SK-N-SH (cell line): ENCODE results near the gene MAGEA9. TPM values are rescaled to one million over a fixed set of nuclear protein-coding genes. Genes with fewer than 3 reads are reported as not detected.
"Not testable (repeated sequence)": the region's sequence is repeated elsewhere in the genome, so short reads cannot be mapped to it uniquely, and the experiment has no call there.

Experiments
- CTCF ChIA-PET: fragments of 300-600, 350-600 bp; formaldehyde crosslinking; extraction: SDS; loops from one replicate; lab custom pipeline; 2021; lab: Yijun Ruan, JAX
- POLR2A ChIA-PET: fragments of 350-600 bp; sonication (Branson Sonifier 250); formaldehyde crosslinking; extraction: SDS; loops from one replicate; lab custom pipeline; 2020; ENCODE audit warnings: antibody characterized with exemption, inconsistent platforms; lab: Yijun Ruan, JAX
- DNase-seq: peaks from one replicate; pipeline ENCODE4 v3.0.0; 2012
- H2AFZ ChIP-seq: fragments of 200-600 bp; sonication (generic); 2 replicates; pipeline ENCODE4 v1.8.1; 2016; ENCODE audit warnings: antibody characterized with exemption, mild to moderate bottlenecking, low read depth
- H3F3A ChIP-seq: fragments of 200-600 bp; sonication (generic); replicated peaks from 2 replicates; pipeline ENCODE3; 2016; ENCODE audit warnings: antibody characterized with exemption, mild to moderate bottlenecking; ENCODE audit not compliant: insufficient read depth
- H3K27ac ChIP-seq, 2 experiments: fragments of 200-500 bp in 1 of 2; fragments of 200-600 bp in 1 of 2; sonication (Bioruptor generic) in 1 of 2; sonication (generic), shearing (Covaris generic) in 1 of 2; 2 replicates each; pipeline versions ENCODE4 v1.5.1 to v1.6.1; 2014 to 2016; ENCODE audit warnings: low read depth in 2 of 2, inconsistent platforms in 1 of 2, low read length in 1 of 2, mild to moderate bottlenecking in 1 of 2, mixed read lengths in 1 of 2
- H3K27me3 ChIP-seq: fragments of 200-600 bp; sonication (generic), shearing (Covaris generic); 2 replicates; pipeline ENCODE4 v1.6.1; 2016; ENCODE audit warnings: mixed run types; ENCODE audit not compliant: insufficient read depth
- H3K36me3 ChIP-seq, 2 experiments: fragments of 200-500 bp in 1 of 2; fragments of 200-600 bp in 1 of 2; sonication (Bioruptor generic) in 1 of 2; sonication (generic) in 1 of 2; replicated peaks in 1 of 2; 2 replicates each; pipeline versions ENCODE3 to v1.5.1; 2014 to 2016; ENCODE audit warnings: low read length in 1 of 2, mild to moderate bottlenecking in 1 of 2; ENCODE audit not compliant: insufficient read depth in 2 of 2, control insufficient read depth in 1 of 2
- H3K4me1 ChIP-seq, 2 experiments: fragments of 200-500 bp in 1 of 2; fragments of 200-600 bp in 1 of 2; sonication (Bioruptor generic) in 1 of 2; sonication (generic), shearing (Covaris generic) in 1 of 2; 2 replicates each; pipeline versions ENCODE4 v1.5.1 to v1.6.1; 2014 to 2016; ENCODE audit warnings: low read depth in 1 of 2, low read length in 1 of 2, mixed run types in 1 of 2; ENCODE audit not compliant: insufficient read depth in 2 of 2, control insufficient read depth in 1 of 2
- H3K4me2 ChIP-seq: fragments of 200-600 bp; sonication (generic), shearing (Covaris generic); 2 replicates; pipeline ENCODE4 v1.6.1; 2017; ENCODE audit warnings: mixed run types
- H3K4me3 ChIP-seq, 2 experiments: fragments of 200-500 bp in 1 of 2; fragments of 200-600 bp in 1 of 2; sonication (Bioruptor generic) in 1 of 2; sonication (generic), shearing (Covaris generic) in 1 of 2; 2 replicates each; pipeline versions ENCODE4 v1.5.1 to v1.8.1; 2014 to 2016; ENCODE audit warnings: low read depth in 2 of 2, inconsistent platforms in 1 of 2, low read length in 1 of 2, mild to moderate bottlenecking in 1 of 2, mixed read lengths in 1 of 2, moderate library complexity in 1 of 2
- H3K79me2 ChIP-seq: fragments of 200-600 bp; sonication (generic); 2 replicates; pipeline ENCODE4 v1.8.1; 2017; ENCODE audit warnings: mild to moderate bottlenecking; ENCODE audit not compliant: insufficient read depth
- H3K9ac ChIP-seq: fragments of 200-600 bp; sonication (generic); 2 replicates; pipeline ENCODE4 v1.6.1; 2017; ENCODE audit warnings: mixed run types
- H3K9me2 ChIP-seq: fragments of 200-600 bp; sonication (generic); 2 replicates; pipeline ENCODE4 v1.6.1; 2017; ENCODE audit warnings: mixed run types
- H3K9me3 ChIP-seq: fragments of 200-600 bp; sonication (generic); 2 replicates; pipeline ENCODE4 v1.6.1; 2017; ENCODE audit warnings: mixed run types, mild to moderate bottlenecking, moderate library complexity
- H4K20me1 ChIP-seq: fragments of 200-600 bp; sonication (generic); 2 replicates; pipeline ENCODE4 v1.6.1; 2017; ENCODE audit warnings: mild to moderate bottlenecking, mixed run types; ENCODE audit not compliant: insufficient read depth
- NRF1 ChIP-seq: IDR thresholded peaks from 2 replicates; pipeline ENCODE4 v1.6.1; 2012; ENCODE audit warnings: low read depth, mild to moderate bottlenecking, low read length
- WGBS: methylation state at CpG from one replicate; pipeline ENCODE4 v1.1.6; 2017; ENCODE audit warnings: low lambda C conversion rate; 5-methylcytosine and 5-hydroxymethylcytosine counted together
- polyA plus RNA-seq, 3 experiments: library from polyadenylated mRNA; depleted of rRNA; stranded (reverse); fragments of >200 nt; gene quantifications; 2 replicates each; pipeline ENCODE4 v1.2.3, GENCODE V29; 2012

MAGEA9 gene
- polyA plus RNA-seq, 1 of the 3 experiments (the other 2 are of a cell fraction) = not detected

DNA sequence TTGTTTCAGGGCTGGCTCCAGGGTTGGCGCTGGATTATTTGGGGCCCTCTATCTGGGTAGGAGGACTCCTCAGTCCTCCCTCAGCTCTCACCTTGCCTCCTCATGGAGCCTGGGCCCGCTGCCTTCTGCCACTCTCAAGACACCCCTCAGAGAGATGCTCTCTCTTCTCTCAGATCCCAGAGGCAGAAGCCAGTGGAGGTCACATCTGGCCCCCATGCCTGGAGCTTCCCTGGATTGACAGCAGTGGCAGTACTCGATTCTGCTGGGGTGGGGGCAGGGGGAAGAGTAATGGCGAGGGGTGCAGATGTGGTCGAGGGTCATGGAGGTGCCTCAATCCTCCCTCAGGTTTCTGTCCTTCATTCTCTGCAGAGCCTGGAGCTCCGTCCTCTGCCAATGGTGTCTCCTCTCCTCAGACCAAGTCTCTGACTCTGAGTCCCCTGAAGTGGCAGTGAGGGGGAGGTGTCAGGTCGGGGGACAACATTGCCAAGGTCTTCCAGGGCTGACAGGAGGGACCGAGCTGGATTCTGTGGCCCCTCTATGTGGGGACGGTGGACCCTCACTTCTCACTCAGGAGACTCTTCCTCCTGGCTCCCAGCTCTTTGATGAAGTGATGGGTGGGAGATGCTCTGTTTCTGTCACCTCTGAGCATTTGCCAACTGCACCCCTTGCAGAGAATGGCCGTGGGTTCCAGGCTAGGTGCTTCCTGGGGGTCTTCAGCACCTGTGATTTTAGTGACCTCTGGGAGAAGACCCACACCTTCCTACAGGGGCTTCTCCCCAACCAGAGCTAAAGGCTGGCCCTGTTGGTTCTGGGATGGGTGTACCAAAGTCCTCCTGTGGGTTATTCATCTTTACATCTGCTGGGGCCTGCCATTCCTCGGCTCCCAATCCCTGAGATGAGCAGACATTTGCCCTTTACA lies 18.8 kb upstream of the MAGEA9 start:
- ChIA-PET CTCF (no interaction called here), POLR2A (no interaction called here)
- H3K36me3 ChIP-seq = no peaks in the 10 kb centered on the region
- no peaks in the 10 kb centered on the region for H3K4me1 ChIP-seq
- no peaks in the 10 kb centered on the region for H3K9me3 ChIP-seq
- H3K9me2 ChIP-seq = no peaks in the 10 kb centered on the region
- no peaks in the 10 kb centered on the region for H3F3A ChIP-seq
- TF ChIP-seq NRF1 = no peak
- H3K9ac ChIP-seq = no peak overlapping the region
- H3K27ac ChIP-seq = no peak overlapping the region
- peaks cover 10% of the 10 kb centered on the region; the same call in 1 of the 2 replicates for H3K27me3 ChIP-seq
- H3K4me3 ChIP-seq = no peak overlapping the region
- H2AFZ ChIP-seq = no peak overlapping the region
- no peak overlapping the region for H3K4me2 ChIP-seq
- no peaks in the 10 kb centered on the region for H3K79me2 ChIP-seq
- 17% methylated on average over 4 of the region's 11 CpGs for WGBS
- H4K20me1 ChIP-seq = no peaks in the 10 kb centered on the region
- no peak for DNase-seq

DNA sequence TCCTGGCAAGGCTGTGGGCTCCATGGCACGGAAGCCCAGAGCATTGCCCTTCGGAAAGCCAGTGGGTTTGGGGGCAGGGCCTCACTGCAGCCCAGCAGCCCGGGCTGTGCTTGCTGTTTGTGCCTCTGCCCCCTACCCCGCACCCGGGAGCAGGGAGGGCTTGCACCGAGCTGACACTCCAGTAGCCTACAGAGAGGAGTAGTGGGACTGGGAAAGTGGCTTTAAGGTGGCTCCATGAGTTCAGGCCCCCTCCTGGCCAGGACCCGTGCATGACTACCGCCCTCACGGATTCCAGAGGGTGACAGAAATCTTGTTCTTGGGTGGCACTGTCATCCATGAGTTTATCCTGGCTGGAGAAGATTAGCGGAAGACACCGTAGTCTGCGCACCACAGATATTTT lies 11.4 kb upstream of the MAGEA9 start:
- CTCF ChIA-PET, DNase-seq, H3F3A ChIP-seq, H3K27me3 ChIP-seq, H2AFZ ChIP-seq, H3K27ac ChIP-seq, H3K36me3 ChIP-seq, H3K9me3 ChIP-seq, H3K9ac ChIP-seq, H4K20me1 ChIP-seq, H3K9me2 ChIP-seq, H3K79me2 ChIP-seq, H3K4me2 ChIP-seq, H3K4me3 ChIP-seq, H3K4me1 ChIP-seq, POLR2A ChIA-PET: not testable (repeated sequence)
- no CpG with 5 or more reads among the region's 12 CpGs for WGBS

DNA sequence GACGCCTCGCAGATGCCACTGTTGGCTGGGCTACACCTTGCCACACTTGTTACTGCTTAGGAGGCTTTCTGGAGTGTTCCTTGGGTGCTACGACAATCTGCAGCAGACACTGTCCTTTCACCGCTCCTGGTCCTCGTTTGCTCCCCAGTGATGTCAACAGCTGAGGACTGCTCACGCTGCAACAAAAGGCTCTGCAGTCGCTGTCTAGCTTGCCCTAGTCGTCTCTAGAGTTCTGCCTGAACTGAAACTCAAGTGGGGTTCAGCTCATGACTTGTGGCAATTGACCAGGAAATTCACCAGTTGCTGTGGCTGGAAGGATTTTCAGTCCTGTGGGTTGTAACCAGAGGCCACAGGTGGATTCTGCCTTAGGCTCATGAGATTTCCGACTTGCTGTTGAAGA lies 8.7 kb upstream of the MAGEA9 start:
- H3K27me3 ChIP-seq, H4K20me1 ChIP-seq, H3F3A ChIP-seq, H3K4me3 ChIP-seq, H3K79me2 ChIP-seq, H3K9me3 ChIP-seq, CTCF ChIA-PET, H3K9me2 ChIP-seq, POLR2A ChIA-PET, DNase-seq, H3K4me1 ChIP-seq, H3K27ac ChIP-seq, H3K36me3 ChIP-seq, H3K4me2 ChIP-seq, H2AFZ ChIP-seq, H3K9ac ChIP-seq: not testable (repeated sequence)
- no CpG with 5 or more reads among the region's 9 CpGs for WGBS

DNA sequence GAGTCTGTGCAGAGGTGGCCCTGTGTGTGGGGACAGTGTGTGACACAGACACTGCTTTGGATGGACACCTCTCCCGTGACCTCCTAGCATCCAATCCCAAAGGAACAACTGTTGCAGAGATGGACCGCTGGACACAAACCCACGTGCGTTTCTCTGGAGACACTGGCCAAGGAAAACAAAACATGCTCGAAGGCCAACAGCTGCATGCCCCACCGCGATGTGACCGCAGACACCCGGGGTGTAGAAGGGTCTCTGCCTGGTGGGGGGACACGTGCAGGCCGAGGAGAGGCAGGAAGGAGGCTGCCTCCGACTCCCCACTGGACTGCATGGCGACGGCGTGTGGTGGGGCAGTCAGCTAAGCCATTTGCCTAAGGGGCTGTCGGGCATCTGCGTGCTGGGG lies 8.0 kb upstream of the MAGEA9 start, which contains the start of gene HSFX1:
Gene HSFX1, plus strand, starts transcription at position 301 of the 400 bp plus-strand sequence. CDS start 614 bp downstream, outside the sequence.
- WGBS = no CpG with 5 or more reads among the region's 17 CpGs
- CTCF ChIA-PET, H3K4me1 ChIP-seq: not testable (repeated sequence)

DNA sequence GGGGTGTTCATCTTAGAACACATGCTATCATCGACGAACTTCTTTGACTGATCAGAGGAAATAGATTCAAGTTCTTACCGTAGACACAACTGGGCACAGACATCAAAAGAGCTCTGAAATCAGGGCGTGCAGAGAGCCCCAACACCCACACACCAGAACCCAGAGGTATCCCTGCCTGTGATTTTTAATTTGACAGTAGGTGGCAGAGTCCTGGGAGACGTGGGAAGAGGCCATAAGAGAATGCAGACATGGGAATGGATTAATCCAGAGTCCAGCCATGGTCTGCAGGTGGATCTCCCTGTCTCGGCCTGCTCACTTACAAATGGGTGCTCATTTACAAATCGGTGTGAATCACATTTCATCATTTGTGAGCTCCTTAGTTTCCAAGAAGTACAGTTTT lies 3.7 kb upstream of the MAGEA9 start:
- H3K9me2 ChIP-seq, H3K27ac ChIP-seq, H3K4me3 ChIP-seq, H3K9ac ChIP-seq, H2AFZ ChIP-seq, H3F3A ChIP-seq, H3K27me3 ChIP-seq, POLR2A ChIA-PET, H3K4me1 ChIP-seq, H3K79me2 ChIP-seq, H3K36me3 ChIP-seq, H3K9me3 ChIP-seq, H3K4me2 ChIP-seq, H4K20me1 ChIP-seq, DNase-seq, CTCF ChIA-PET: not testable (repeated sequence)
- no CpG with 5 or more reads among the region's 7 CpGs for WGBS

More for the DNA sequence above, 8.0 kb upstream of the MAGEA9 start, which contains the start of gene HSFX1:
- H4K20me1 ChIP-seq, POLR2A ChIA-PET, H3K4me3 ChIP-seq, DNase-seq, H3K79me2 ChIP-seq, H3F3A ChIP-seq, H3K9ac ChIP-seq, H3K4me2 ChIP-seq, H3K27ac ChIP-seq, H3K9me3 ChIP-seq, H3K27me3 ChIP-seq, H2AFZ ChIP-seq, H3K9me2 ChIP-seq, H3K36me3 ChIP-seq: not testable (repeated sequence)

DNA sequence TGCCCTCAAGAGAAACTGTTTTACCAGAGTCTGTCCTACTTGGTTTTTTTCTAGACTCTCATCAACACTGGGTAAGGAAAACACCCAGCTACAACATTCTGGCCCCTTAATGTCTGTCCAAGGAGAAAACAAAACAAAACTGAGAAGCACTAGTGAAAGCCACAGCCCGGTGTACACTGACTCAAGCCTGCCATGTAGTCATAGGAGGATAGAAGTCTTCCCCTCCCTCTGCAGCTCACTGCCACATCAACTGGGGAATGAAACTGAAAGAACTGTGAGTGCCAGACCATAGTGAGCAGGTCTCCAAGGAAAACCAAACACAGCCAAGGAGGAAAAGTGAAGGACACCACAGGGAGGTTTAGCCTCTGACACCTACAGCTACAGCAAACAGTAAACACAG lies 13.8 kb downstream of the MAGEA9 start:
- H3K36me3 ChIP-seq, CTCF ChIA-PET, H3K9ac ChIP-seq, POLR2A ChIA-PET, H3K79me2 ChIP-seq, H3K27ac ChIP-seq, H2AFZ ChIP-seq, DNase-seq, H4K20me1 ChIP-seq, H3K9me2 ChIP-seq, H3F3A ChIP-seq, H3K27me3 ChIP-seq, H3K4me3 ChIP-seq, H3K4me2 ChIP-seq, H3K4me1 ChIP-seq, H3K9me3 ChIP-seq: not testable (repeated sequence)
- no CpG with 5 or more reads among the region's 1 CpG for WGBS
